NCI-H82 treated with DMSO at 0.1 percent for 48 hours (cell line): ENCODE measurements around the gene ERBB4.
A peak's percentile ranks its signal among the peaks of the same experiment; 100 is the strongest.

Experiments used
- DNase-seq: peaks from one replicate; lab custom pipeline; 2025; ENCODE audit not compliant: unreplicated experiment; lab: John Stamatoyannopoulos, UW

ERBB4 gene

DNA sequence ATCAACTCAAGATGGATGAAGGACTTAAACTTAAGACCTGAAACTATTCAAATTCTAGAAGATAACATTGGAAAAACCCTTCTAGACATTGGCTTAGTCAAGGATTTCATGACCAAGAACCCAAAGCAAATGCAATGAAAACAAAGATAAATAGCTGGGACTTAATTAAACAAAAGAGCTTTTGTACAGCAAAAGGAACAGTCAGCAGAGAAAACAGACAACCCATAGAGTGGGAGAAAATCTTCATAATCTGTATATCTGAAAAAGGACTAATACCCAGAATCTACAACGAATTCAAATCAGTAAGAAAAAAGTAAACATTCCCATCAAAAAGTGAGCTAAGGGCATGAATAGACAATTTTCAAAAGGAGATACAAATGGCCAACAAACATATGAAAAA lies 171.2 kb downstream of the ERBB4 start:
- DNase-seq, result no peak

DNA sequence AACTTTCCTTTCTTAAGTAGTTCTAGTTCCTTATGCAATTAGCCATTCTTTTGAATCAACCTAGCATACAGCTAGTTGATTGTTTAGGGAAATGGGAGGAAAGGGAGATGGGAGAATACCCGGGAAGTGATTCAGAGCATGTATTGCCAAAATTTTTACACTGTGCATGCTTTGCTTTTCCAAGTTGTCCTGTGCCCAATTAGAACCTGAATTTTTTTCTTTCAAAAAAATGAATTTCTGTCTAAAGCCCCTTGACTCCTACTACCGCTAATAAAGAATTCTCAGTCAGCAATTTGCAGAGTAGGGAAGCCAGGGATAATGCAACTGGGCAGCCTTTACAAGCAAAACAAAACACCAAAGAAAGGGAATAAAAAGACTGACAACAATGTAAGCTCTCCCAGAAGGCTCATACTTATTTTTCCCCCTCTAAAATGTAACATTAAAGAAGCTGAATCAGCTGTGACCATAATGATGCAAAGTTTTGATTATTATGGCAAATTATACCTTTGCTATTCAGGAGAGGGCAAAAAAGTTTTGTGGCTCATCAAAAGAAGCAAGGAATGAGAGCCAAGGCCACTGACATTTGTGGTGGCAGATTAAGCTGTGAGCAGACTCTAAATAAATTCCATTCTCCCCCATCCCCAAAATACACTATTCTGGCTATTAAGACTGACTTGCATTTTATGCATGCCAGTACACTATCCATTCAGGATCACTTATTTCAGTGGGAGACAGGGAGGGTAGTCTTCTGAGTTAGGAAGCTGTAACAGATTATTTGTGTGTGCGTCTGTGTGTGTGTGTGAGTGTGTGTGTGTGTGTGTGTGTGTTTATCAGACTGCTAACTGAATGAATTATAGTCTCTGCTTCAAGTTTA lies 174.3 kb downstream of the ERBB4 start:
- no peak for DNase-seq

GRCh38 chr2:212361174-212361756 lies 177.3 kb downstream of the ERBB4 start:
- no peak for DNase-seq

DNA sequence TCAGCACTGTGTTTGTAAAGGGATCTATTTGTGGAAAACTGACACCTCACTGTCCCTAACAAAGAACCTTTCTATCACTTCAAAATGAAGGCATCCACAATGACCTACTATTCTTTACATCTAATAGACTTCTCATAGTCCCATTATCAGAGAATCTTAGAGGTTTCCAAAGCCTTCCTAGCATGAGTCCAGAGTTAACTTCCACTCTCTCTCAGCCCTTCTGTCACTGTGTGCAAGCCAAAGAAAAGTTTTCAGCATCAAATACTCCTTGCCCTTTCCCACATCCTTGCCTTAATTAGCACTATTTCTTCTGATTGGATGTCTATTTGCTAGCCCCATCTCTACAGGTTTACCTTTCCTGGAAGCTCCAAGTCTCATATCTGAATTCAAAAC lies 178.5 kb downstream of the ERBB4 start:
- no peak for DNase-seq

GRCh38 chr2:212359425-212360067 lies 179.1 kb downstream of the ERBB4 start:
- no peak for DNase-seq

GRCh38 chr2:212357606-212358005 lies 181.0 kb downstream of the ERBB4 start:
- DNase-seq, result no peak

DNA sequence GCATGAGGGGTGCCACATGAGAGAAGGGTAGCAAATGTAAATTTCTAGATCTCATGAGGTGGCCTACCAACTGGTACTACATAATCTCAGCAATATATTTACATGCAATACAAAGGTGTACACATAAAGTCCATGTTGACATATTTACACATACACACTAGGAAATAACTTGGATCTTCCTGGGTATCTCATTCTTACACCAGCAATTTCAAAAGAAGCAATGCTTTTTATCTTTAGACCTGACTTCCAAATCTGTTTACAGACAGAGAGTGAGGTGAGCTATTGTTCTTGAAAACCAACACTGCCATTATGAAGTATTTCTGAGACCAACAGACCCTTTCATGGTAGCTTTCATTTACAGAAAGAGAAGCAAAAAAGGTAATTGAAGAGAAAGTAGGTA lies 184.2 kb downstream of the ERBB4 start:
- no peak for DNase-seq

DNA sequence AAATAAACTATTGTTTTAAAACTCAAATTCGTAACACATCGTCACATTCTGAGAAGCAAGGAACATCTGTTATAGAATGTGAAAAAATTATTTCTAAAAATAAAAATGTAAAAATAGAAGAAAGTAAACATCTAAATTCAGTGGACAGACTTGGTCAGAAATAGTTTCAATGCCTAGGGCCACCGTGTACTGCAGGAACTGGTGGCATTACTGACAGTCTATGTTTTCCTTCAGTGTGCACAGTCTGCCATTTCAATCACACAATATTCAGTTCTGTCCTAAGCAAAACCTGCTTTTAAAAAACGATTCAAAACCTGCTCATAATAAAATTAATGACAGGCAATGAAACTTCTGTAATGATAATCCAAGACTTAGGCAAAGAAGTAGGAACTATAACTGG lies 190.1 kb downstream of the ERBB4 start:
- no peak for DNase-seq

GRCh38 chr2:212346865-212347264 lies 191.7 kb downstream of the ERBB4 start:
- no peak for DNase-seq

DNA sequence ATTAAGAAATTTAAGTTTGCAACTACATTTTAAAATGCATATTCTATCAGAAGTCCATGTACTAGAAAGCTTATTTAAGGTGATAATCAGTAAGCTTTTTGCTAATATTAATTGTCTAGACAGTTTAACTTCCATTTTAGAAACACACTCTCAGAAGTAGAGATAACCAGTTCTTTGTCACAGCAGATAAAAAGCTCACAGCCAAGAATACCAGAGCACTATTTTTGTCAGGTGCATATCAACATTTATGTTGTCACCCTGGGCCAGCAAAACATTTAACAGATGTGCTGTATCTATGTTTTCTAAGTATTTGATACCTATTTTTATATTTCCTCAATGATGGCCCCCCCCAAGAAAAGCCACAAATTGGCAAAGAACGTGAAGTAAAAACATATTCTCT lies 192.6 kb downstream of the ERBB4 start:
- no peak for DNase-seq

GRCh38 chr2:212344131-212344530 lies 194.5 kb downstream of the ERBB4 start:
- DNase-seq, result no peak

GRCh38 chr2:212343167-212343566 lies 195.4 kb downstream of the ERBB4 start:
- DNase-seq, result no peak

DNA sequence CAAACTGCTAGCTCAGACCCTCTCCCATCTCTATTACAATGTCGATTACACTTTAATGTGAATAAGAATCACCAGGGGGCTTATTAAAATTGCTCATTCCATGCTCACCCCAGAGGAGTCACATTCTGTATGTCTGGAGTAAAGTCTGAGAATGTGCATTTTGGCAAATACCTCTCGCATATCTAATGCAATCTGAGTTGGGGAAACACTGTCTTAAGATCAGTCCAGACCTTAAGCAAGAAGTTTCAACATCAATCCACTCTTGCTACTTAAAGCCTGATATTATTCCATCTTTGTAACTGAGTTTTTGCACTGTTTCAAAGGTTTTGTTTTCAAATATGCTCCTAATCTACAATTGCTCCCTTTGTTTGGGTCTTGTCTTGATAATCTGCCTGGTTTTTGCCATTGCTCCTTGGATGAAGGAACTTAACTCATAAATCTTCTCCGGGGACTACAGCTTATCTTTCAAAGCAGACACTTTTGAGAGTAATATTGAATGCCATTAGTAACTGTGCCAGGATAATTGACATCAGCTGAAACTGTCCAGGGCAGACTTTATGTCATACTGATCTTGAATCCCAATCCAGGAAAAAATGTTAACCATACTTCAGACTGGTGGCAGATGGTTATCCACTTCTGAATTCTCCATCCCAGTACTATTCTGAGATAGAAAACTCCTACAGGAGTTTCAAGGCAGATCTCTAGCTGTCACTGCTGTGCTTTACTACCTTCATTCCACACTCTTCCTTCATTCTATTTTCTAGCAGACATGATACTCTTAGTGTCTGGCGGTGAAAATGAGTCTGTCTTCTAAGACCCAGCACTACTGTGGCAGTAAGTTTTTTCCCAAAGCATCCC lies 200.9 kb downstream of the ERBB4 start:
- no peak for DNase-seq

DNA sequence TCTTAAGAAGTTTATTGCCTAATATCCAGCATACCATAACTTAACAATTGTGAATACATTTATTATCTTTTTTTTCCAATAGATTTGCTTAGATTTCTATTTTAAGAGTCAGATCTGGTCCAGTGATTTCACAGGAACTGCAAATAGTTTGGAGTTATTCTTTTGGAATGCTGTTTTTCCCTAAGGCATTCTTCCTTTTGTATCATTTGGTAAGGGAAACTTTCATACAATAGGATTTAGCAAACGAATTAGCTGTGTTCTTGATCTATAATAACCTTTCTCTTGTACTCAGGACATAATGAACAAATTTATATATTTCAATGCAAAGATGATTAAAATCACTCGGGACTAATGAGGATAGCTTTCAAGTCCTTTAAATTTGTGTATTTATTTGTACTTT lies 201.6 kb downstream of the ERBB4 start:
- DNase-seq, result no peak

GRCh38 chr2:212330263-212330662 lies 208.3 kb downstream of the ERBB4 start:
- no peak for DNase-seq

DNA sequence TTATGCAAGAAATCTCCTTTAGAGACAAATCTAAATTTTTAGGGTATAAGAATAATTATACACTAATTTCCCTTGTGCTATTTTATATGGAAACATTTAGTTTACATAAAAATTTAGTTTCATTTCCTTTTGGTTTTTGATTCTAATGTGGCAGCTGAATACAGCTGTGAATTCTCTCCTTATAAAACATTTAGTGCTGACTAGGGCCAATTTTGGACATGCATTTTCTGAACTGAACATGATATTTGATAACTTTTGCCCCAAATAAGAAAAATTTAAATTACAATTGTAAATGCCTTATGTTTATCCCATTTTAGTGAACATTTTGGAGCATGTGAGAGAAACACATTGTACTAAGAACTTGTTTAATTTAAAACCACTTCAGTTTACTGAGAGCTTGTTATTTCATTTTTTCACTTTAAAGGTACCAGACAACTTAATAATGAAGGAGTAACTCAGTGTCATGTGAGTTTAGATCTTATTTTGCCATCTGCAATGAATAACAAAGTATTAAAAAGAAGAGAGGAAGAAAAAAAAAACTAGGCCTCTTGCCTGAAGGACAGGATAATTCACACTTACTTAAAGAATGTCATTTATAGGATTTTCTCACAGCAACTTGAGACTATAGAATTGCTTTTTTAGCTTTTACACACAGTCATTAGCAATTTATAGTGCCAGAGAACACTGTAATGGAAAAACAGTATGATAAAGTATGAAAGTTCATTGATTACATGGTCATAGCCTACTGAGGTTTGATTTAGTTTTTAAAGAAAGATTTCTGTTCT lies 209.7 kb downstream of the ERBB4 start:
- no peak for DNase-seq

DNA sequence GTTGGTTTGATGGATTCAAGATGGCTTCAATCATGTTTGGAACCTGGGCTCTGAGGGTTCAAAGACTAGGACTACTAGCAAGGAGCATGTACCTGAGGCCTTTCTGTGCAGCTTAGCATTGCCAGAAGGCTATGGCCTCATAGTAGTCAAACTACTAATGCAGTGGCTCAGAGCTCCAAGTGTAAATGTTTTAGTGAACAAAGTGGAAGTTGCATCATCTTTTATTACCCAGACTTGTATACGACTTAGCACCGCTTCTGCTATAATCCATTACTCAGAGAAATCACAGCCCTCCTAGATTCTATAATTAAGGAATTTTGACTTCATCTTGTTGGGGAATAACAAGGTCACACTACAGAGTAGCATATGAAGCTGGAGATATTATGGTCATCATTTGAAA lies 210.5 kb downstream of the ERBB4 start:
- no peak for DNase-seq

DNA sequence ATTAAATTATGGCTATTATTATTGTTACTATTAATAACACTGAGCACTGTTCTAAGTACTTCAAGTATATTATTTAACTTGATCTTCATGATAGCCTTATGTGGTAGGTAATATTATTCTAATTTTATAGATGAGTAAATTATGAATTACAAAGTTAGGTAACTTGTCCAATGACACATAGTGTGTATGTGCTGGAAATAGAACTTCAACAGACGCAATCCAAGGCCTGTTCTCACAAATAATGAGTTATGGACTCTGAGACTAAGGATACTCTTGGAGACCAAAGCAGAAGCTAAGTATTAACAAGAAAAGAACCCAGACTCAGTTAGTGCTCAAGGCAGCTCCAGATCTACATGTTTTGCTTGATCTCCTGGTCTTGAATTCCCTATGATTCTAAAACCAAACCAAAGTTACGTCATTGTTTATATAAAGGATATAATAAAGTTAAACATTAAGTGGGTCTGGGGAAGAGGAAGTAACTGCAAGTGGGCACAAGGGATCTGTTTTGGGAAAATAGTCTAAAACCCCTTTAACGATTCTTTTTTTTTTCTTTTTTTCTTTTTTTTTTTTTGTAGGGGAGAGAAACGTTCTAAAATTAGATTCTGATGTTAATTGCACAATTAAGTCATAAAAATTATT lies 211.3 kb downstream of the ERBB4 start:
- DNase-seq, result no peak

DNA sequence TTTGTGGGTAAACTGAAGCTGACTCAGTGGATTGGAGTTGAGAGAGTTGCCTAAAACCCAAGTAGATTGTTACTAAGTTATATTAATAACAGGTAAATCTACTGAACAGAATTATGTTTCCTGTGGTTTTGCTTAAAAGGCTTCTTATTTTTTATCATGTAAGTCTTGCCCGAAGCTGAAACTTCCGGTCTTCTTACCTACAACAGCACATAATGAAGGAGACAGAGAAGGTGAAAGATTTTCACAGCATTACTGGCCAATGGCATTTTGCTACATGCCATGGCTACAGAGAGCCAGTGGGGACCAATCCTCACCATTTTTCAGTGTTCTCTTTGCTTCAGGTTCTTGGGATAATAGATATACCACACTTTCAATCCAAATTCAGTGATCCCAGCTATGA lies 220.0 kb downstream of the ERBB4 start:
- no peak for DNase-seq

GRCh38 chr2:212314680-212315079 lies 223.9 kb downstream of the ERBB4 start:
- DNase-seq, result peak; percentile 90
